Spleen (tissue), 7 donors: Measurements from ENCODE around the gene NOSIP.
A peak's percentile ranks its signal among the peaks of the same experiment; 100 is the strongest.

Experiments
- CTCF ChIP-seq, 11 experiments: fragments of 200-600 bp in 7 of 11; fragments of 450-650 bp in 4 of 11; sonication (generic) in 4 of 11; IDR thresholded peaks in 8 of 11; conservative IDR thresholded peaks in 3 of 11; 1 replicate in 7 of 11; 2 replicates in 4 of 11; pipeline versions ENCODE4 v1.4.0 to v1.8.0; 2016 to 2021; ENCODE audit warnings: antibody characterized with exemption in 11 of 11, inconsistent platforms in 4 of 11, mild to moderate bottlenecking in 1 of 11
- POLR2A ChIP-seq, 3 donors: fragments of 450-650 bp; IDR thresholded peaks; one replicate each; pipeline ENCODE4 v1.5.1; 2017; ENCODE audit warnings: antibody characterized with exemption in 3 of 3, mild to moderate bottlenecking in 1 of 3
- donor health status: DM: no; HTN: no; CAD: no; lungs with moderate emphysema.
- donor health status: DM: no; HTN: no; CAD: no.
- donor health status: DM: no; HTN: no; CAD: no.

GRCh38 chr19:49590971-49591730 is 10.8 kb upstream of the NOSIP start, which contains the start of gene PRR12:
- no peak for TF ChIP-seq POLR2A (IDR thresholded peaks at IDR 0.05)
- TF ChIP-seq CTCF (IDR thresholded peaks at IDR 0.05 in 8 of 11, conservative IDR thresholded peaks at IDR 0.05 in 3 of 11), result peak in 2 of 11 experiments; percentile 10
